ENCODE measurements around the gene CA10.
A peak's percentile ranks its signal among the peaks of the same experiment; 100 is the strongest.

DNA sequence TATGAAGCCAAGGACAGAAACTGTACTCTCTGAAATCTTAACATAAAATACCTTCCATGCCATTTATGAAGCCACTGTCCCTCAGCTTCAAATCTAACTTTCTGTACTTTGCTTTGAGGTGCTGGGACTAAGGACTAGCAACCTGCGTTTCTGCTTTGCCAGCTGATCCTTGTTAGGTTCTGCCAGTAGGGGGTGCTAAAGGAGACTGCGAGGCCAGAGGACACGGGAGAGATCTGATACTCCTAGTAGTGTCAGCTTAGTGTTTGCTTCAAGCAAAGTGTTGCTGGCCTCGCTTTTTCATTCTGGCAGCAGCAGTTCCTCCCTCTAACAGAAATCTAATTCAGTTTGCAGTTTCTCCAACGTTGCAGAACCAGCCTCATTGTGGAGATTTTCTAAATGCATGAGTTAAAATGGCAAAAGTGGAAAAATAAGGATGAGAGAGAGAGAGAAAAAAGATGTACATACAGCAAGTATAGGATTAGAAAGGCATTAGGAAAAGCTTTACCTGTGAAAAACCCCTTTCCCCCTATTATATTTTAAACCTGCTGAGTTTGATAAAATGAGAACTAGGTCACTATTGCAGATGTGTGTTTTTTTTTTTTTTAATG, 297.5 kb downstream of the CA10 start:
- TF ChIP-seq, protein P1, sequence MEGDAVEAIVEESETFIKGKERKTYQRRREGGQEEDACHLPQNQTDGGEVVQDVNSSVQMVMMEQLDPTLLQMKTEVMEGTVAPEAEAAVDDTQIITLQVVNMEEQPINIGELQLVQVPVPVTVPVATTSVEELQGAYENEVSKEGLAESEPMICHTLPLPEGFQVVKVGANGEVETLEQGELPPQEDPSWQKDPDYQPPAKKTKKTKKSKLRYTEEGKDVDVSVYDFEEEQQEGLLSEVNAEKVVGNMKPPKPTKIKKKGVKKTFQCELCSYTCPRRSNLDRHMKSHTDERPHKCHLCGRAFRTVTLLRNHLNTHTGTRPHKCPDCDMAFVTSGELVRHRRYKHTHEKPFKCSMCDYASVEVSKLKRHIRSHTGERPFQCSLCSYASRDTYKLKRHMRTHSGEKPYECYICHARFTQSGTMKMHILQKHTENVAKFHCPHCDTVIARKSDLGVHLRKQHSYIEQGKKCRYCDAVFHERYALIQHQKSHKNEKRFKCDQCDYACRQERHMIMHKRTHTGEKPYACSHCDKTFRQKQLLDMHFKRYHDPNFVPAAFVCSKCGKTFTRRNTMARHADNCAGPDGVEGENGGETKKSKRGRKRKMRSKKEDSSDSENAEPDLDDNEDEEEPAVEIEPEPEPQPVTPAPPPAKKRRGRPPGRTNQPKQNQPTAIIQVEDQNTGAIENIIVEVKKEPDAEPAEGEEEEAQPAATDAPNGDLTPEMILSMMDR (IDR thresholded peaks at IDR 0.05; ENCODE audit: poor library complexity) = peak; percentile 70
- no peak for TF ChIP-seq EZH2 (IDR thresholded peaks at IDR 0.05; ENCODE audit: borderline replicate concordance)
